Endodermal cell (in vitro differentiated cells): ENCODE results near the gene IPO11. TPM values are rescaled to one million over a fixed set of nuclear protein-coding genes. Genes with fewer than 3 reads are reported as not detected.

Experiments
- DNase-seq: peaks from one replicate; pipeline ENCODE4 v3.0.0-alpha.2; 2017
- H3K27ac ChIP-seq: 2 replicates; pipeline ENCODE4 v1.5.1; 2013; ENCODE audit warnings: mild to moderate bottlenecking, low read depth, low read length, moderate library complexity
- H3K27me3 ChIP-seq: 2 replicates; pipeline ENCODE4 v1.6.1; 2013; ENCODE audit warnings: mild to moderate bottlenecking, low read length, moderate library complexity; ENCODE audit not compliant: insufficient read depth, control insufficient read depth, poor library complexity, severe bottlenecking
- H3K36me3 ChIP-seq: 2 replicates; pipeline ENCODE4 v1.7.0; 2013; ENCODE audit warnings: mild to moderate bottlenecking, low read length, moderate library complexity; ENCODE audit not compliant: control insufficient read depth, insufficient read depth
- H3K4me1 ChIP-seq: one replicate; pipeline ENCODE4 v1.7.0; 2013; ENCODE audit warnings: low read length; ENCODE audit not compliant: control insufficient read depth, insufficient read depth
- H3K4me3 ChIP-seq: 2 replicates; pipeline ENCODE4 v1.5.1; 2013; ENCODE audit warnings: mild to moderate bottlenecking, low read length, moderate library complexity
- H3K9ac ChIP-seq: 2 replicates; pipeline ENCODE4 v1.6.1; 2013; ENCODE audit warnings: mild to moderate bottlenecking, low read length, moderate library complexity; ENCODE audit not compliant: poor library complexity, severe bottlenecking; ENCODE audit errors: extremely low read depth
- H3K9me3 ChIP-seq: 2 replicates; pipeline ENCODE4 v1.6.1; 2013; ENCODE audit warnings: mild to moderate bottlenecking, low read length, moderate library complexity; ENCODE audit not compliant: control insufficient read depth
- H3K27ac Mint-ChIP-seq: 2 replicates; pipeline ENCODE4 v1.8.0; 2020; ENCODE audit warnings: mixed read lengths
- H3K27me3 Mint-ChIP-seq: 2 replicates; pipeline ENCODE4 v1.8.0; 2021; ENCODE audit warnings: mild to moderate bottlenecking, mixed read lengths; ENCODE audit not compliant: insufficient read depth
- H3K36me3 Mint-ChIP-seq: 2 replicates; pipeline ENCODE4 v1.8.0; 2020; ENCODE audit warnings: low read depth, mixed read lengths
- H3K4me1 Mint-ChIP-seq: 2 replicates; pipeline ENCODE4 v1.8.0; 2020; ENCODE audit warnings: mixed read lengths
- H3K4me3 Mint-ChIP-seq: 2 replicates; pipeline ENCODE4 v1.8.0; 2020; ENCODE audit warnings: mild to moderate bottlenecking, moderate library complexity, mixed read lengths
- H3K9me3 Mint-ChIP-seq: 2 replicates; pipeline ENCODE4 v1.8.0; 2020; ENCODE audit warnings: mild to moderate bottlenecking, mixed read lengths
- CTCF ChIP-seq: fragments of 200-600 bp; sonication (generic); conservative IDR thresholded peaks from 2 replicates; pipeline ENCODE4 v1.5.0; 2021; ENCODE audit warnings: antibody characterized with exemption, mild to moderate bottlenecking
- WGBS, 2 experiments: methylation state at CpG; one replicate each; pipeline versions ENCODE4 v1.1.5 to v1.1.7; 2013; ENCODE audit warnings: missing lambda C conversion rate in 2 of 2, mixed read lengths in 1 of 2; ENCODE audit not compliant: insufficient coverage in 1 of 2, insufficient read length in 1 of 2; 5-methylcytosine and 5-hydroxymethylcytosine counted together
- total RNA-seq, 2 donors: library from RNA; stranded (reverse); fragmentation: NEBNext Ultra II Directional in 1 of 2; extraction: Animal tissue kit (Norgen Biotek cat#: 25700) in 1 of 2; gene quantifications; 2 replicates in 1 of 2; 3 replicates in 1 of 2; pipeline ENCODE4 v1.2.1, GENCODE V29; 2021

The IPO11 gene
- total RNA-seq, 2 donors from 2014 or later: 51.6 to 55.8 TPM

- no peaks in the 10 kb centered on the region for H3K9me3 Mint-ChIP-seq
- peaks cover 78% of the 10 kb centered on the region for H3K36me3 ChIP-seq
- WGBS, 2 experiments: 99 to 100% methylated on average over 2 to 3 of the region's 3 CpGs
Measured at GRCh38 chr5:62372600-62372999, 40.0 kb upstream of the IPO11 start.

GRCh38 chr5:62373382-62373781 is 39.2 kb upstream of the IPO11 start:
- peaks cover 55% of the 10 kb centered on the region for H3K36me3 Mint-ChIP-seq

More at GRCh38 chr5:62372600-62372999, 40.0 kb upstream of the IPO11 start:
- no peak for TF ChIP-seq CTCF
- Mint-ChIP-seq H3K27ac (no peak overlapping the region), H3K4me1 (no peaks in the 10 kb centered on the region), H3K4me3 (no peak overlapping the region), H3K27me3 (no peaks in the 10 kb centered on the region), H3K36me3 (peaks cover 48% of the 10 kb centered on the region)
- Histone ChIP-seq H3K27ac (no peak overlapping the region), H3K27me3 (no peaks in the 10 kb centered on the region), H3K4me3 (no peak overlapping the region), H3K4me1 (no peaks in the 10 kb centered on the region), H3K9ac (no peak overlapping the region), H3K9me3 (no peaks in the 10 kb centered on the region)
- DNase-seq: no peak

GRCh38 chr5:62374090-62374489 is 38.5 kb upstream of the IPO11 start:
- H3K9me3 ChIP-seq: no peaks in the 10 kb centered on the region
- no peak overlapping the region for H3K27ac ChIP-seq
- no peak for TF ChIP-seq CTCF
- H3K4me1 ChIP-seq: no peaks in the 10 kb centered on the region
- peaks cover 82% of the 10 kb centered on the region for H3K36me3 ChIP-seq
- no peak for DNase-seq
- no peak overlapping the region for H3K4me3 Mint-ChIP-seq
- WGBS, 2 experiments: 93% methylated on average over 1 of the region's 1 CpG; no CpG with 5 or more reads in 1 of the 2 experiments
- H3K9ac ChIP-seq: no peak overlapping the region
- no peaks in the 10 kb centered on the region for H3K27me3 ChIP-seq
- H3K4me1 Mint-ChIP-seq: no peaks in the 10 kb centered on the region
- H3K36me3 Mint-ChIP-seq: peaks cover 59% of the 10 kb centered on the region
- no peak overlapping the region for H3K4me3 ChIP-seq
- H3K27ac Mint-ChIP-seq: no peak overlapping the region
- no peaks in the 10 kb centered on the region for H3K27me3 Mint-ChIP-seq
- no peaks in the 10 kb centered on the region for H3K9me3 Mint-ChIP-seq

More at GRCh38 chr5:62373382-62373781, 39.2 kb upstream of the IPO11 start:
- Histone ChIP-seq H3K36me3 (peaks cover 80% of the 10 kb centered on the region), H3K9ac (no peak overlapping the region), H3K9me3 (no peaks in the 10 kb centered on the region), H3K4me3 (no peak overlapping the region), H3K27me3 (no peaks in the 10 kb centered on the region), H3K27ac (no peak overlapping the region), H3K4me1 (no peaks in the 10 kb centered on the region)
- Mint-ChIP-seq H3K9me3 (no peaks in the 10 kb centered on the region), H3K4me1 (no peaks in the 10 kb centered on the region), H3K27me3 (no peaks in the 10 kb centered on the region), H3K4me3 (no peak overlapping the region), H3K27ac (no peak overlapping the region)
- no peak for TF ChIP-seq CTCF
- no peak for DNase-seq
- 98% methylated on average over 3 of the region's 3 CpGs; no CpG with 5 or more reads in 1 of the 2 experiments for WGBS, 2 experiments
